ENCODE measurements around the gene ISG15. TPM values are rescaled to one million over a fixed set of nuclear protein-coding genes. Genes with fewer than 3 reads are reported as not detected.

ISG15 gene
- total and polyA plus RNA-seq, 10 donors, result 23.3 to 230 (median 58.8) TPM

DNA sequence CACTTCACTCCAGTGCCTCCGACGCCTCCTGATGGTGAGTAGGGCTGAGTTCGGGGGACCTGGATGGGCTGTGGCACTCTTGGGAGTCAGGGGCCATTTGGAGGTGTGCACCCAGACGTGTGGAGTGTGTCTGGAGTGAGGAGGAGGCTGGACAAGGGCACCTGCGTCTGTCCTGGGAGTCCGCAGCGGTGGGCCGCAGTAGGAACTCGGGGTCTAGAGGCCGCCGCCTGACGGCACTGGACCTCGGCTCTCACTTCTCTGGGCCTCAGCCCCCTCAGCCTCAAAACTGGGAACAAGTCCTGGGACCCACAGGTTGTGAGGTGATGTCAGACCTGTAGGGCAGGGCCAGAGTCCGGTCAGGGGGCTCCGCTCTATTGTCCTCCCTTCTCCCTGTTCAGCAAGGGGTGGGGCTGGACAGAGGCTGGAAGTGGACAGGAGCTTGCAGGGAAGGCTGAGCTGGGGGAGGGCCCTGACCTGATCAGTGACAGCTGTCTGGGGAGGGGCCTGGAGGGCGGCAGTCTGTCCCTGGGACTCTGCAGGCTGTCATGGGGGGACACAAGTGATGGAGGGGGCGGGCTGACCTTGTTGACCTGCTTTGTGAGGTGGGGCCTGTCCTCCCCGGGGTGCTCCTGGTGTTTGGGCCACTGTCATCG, 22.1 kb downstream of the ISG15 start:
- H3K9me3 ChIP-seq, result no peaks in the 10 kb centered on the region
- WGBS, 5 donors, result 82 to 87% (median 85%) methylated on average over 7 to 19 of the region's 19 CpGs
- peaks cover 7 to 93% (median 50%) of the 10 kb centered on the region in 7 donors for H3K27me3 ChIP-seq (replicated peaks in 1 of 7)
- no peak for DNase-seq
- H3K4me3 ChIP-seq, result no peak overlapping the region
- H3K27ac ChIP-seq, result no peak overlapping the region
- TF ChIP-seq POLR2A (IDR thresholded peaks at IDR 0.05) (no peak), POLR2AphosphoS5 (IDR thresholded peaks at IDR 0.05) (no peak), CTCF (IDR thresholded peaks at IDR 0.05 in 8 of 11, conservative IDR thresholded peaks at IDR 0.05 in 3 of 11) (no peak)
- no peaks in the 10 kb centered on the region for H3K36me3 ChIP-seq
- intact Hi-C loops (cut with DNase I; ENCODE audit: low total_unique reads), result no loop called here
- H3K4me1 ChIP-seq, result peaks cover 15 to 65% (median 44%) of the 10 kb centered on the region in 6 donors

DNA sequence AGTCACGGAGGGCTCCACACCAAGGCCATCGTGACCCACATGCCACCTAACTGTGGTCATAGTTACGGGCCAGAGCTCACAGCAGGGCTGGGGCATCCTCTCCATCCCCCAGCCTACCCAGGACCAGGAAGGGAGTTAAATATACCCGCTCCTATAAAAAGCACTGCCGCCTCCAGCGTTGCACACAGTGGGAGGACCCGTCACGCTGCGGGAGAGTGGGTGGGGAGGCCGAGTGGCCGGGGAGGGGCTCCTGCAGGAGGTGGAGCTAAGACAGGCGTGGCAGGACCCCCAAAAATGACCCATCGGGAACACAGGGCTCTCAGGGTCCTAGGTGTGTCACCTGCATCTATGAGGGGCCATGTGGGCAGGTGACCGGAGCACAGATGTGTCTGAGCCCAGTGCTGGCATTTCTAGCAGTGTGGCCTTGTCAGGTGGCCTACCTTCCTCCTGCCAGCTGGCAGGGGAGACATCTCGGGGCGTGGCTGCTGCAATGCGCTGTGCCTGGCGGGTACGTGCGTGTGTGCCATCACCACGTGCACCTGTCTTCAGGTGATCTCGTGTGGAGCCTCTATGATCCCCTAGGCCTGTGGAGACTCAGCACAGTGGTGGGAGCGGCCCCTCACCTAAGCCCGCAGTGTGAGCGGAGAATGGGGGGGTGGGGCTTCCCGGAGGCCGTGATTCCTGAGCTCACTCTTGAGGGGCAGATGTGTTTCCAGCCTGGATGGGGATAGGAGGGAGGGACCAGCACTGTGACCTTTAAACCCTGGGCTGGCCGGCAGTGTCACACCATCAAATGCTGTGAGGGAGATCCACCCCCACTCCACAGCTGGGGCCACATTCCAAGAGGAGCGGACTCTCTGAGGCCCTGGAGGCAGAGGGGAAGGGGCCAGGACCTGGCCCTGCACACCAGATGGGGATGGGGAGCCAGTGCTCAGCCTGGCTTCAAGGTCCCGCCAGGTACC, 24.4 kb downstream of the ISG15 start:
- peaks cover 5 to 81% (median 36%) of the 10 kb centered on the region in 7 donors for H3K27me3 ChIP-seq (replicated peaks in 1 of 7)
- intact Hi-C loops (cut with DNase I; ENCODE audit: low total_unique reads), result no loop called here
- no peak for TF ChIP-seq CTCF (IDR thresholded peaks at IDR 0.05 in 8 of 11, conservative IDR thresholded peaks at IDR 0.05 in 3 of 11)
- no peak overlapping the region for H3K4me3 ChIP-seq
- H3K4me1 ChIP-seq, result peaks cover 17 to 51% (median 39%) of the 10 kb centered on the region in 6 donors
- H3K27ac ChIP-seq, result no peak overlapping the region
- 79 to 85% (median 82%) methylated on average over 19 to 30 of the region's 30 CpGs for WGBS, 5 donors
- no peaks in the 10 kb centered on the region for H3K36me3 ChIP-seq
- H3K9me3 ChIP-seq, result no peaks in the 10 kb centered on the region
- no peak for DNase-seq

GRCh38 chr1:1038694-1039093, 25.4 kb downstream of the ISG15 start:
- no peak for DNase-seq
- peaks cover 13 to 40% (median 29%) of the 10 kb centered on the region in 6 donors for H3K4me1 ChIP-seq
- TF ChIP-seq POLR2A (IDR thresholded peaks at IDR 0.05) (no peak), POLR2AphosphoS5 (IDR thresholded peaks at IDR 0.05) (no peak), CTCF (IDR thresholded peaks at IDR 0.05 in 8 of 11, conservative IDR thresholded peaks at IDR 0.05 in 3 of 11) (no peak)
- intact Hi-C loops (cut with DNase I; ENCODE audit: low total_unique reads), result no loop called here
- H3K36me3 ChIP-seq, result peaks cover 0 to 3% (median 0%) of the 10 kb centered on the region in 6 donors
- H3K4me3 ChIP-seq, result no peak overlapping the region
- H3K9me3 ChIP-seq, result peaks cover 0 to 3% (median 0%) of the 10 kb centered on the region in 8 donors
- H3K27me3 ChIP-seq (replicated peaks in 1 of 7), result peaks cover 2 to 70% (median 27%) of the 10 kb centered on the region in 7 donors
- WGBS, 5 donors, result 57 to 74% (median 70%) methylated on average over 6 of the region's 6 CpGs
- H3K27ac ChIP-seq, result no peak overlapping the region
